H9 (cell line): ENCODE data around the gene ATP6V1B1. TPM values are rescaled to one million over a fixed set of nuclear protein-coding genes. Genes with fewer than 3 reads are reported as not detected.

ENCODE experiments used
- DNase-seq: peaks from one replicate; pipeline ENCODE4 v3.0.0-alpha.2; 2017
- H2AFZ ChIP-seq: one replicate; pipeline ENCODE4 v1.6.1; 2013; ENCODE audit warnings: mild to moderate bottlenecking, low read length, control low read depth, moderate library complexity
- H2AK5ac ChIP-seq: 2 replicates; pipeline ENCODE4 v1.6.1; 2013; ENCODE audit warnings: low read length, control low read depth, mixed read lengths; ENCODE audit not compliant: insufficient read length
- H2BK120ac ChIP-seq: one replicate; pipeline ENCODE4 v1.6.1; 2013; ENCODE audit warnings: low read depth, mild to moderate bottlenecking, low read length, control low read depth, inconsistent platforms; ENCODE audit not compliant: poor library complexity, severe bottlenecking
- H2BK12ac ChIP-seq: 2 replicates; pipeline ENCODE4 v1.6.1; 2013; ENCODE audit warnings: low read length, control low read depth, mixed read lengths, low read depth; ENCODE audit not compliant: insufficient read length
- H2BK15ac ChIP-seq: 2 replicates; pipeline ENCODE4 v1.6.1; 2013; ENCODE audit warnings: low read depth, low read length, control low read depth
- H2BK20ac ChIP-seq: one replicate; pipeline ENCODE4 v1.6.1; 2013; ENCODE audit warnings: low read depth, mild to moderate bottlenecking, low read length, control low read depth, inconsistent platforms; ENCODE audit not compliant: poor library complexity, severe bottlenecking
- H2BK5ac ChIP-seq: 2 replicates; pipeline ENCODE4 v1.6.1; 2013; ENCODE audit warnings: low read length, control low read depth, mixed read lengths; ENCODE audit not compliant: insufficient read length
- H3K14ac ChIP-seq: 2 replicates; pipeline ENCODE4 v1.6.1; 2013; ENCODE audit warnings: low read length, control low read depth; ENCODE audit not compliant: insufficient read depth
- H3K18ac ChIP-seq: 2 replicates; pipeline ENCODE4 v1.6.1; 2013; ENCODE audit warnings: low read depth, mild to moderate bottlenecking, mixed read lengths, low read length, control low read depth; ENCODE audit not compliant: insufficient read length
- H3K23ac ChIP-seq: 2 replicates; pipeline ENCODE4 v1.6.1; 2013; ENCODE audit warnings: low read length, control low read depth, mixed read lengths, low read depth; ENCODE audit not compliant: insufficient read length
- H3K23me2 ChIP-seq: 2 replicates; pipeline ENCODE4 v1.6.1; 2013; ENCODE audit warnings: low read depth, mild to moderate bottlenecking, mixed read lengths, low read length, control low read depth; ENCODE audit not compliant: insufficient read length, poor library complexity, severe bottlenecking
- H3K27ac ChIP-seq: 2 replicates; pipeline ENCODE4 v1.5.1; 2013; ENCODE audit warnings: low read length, control low read depth, mixed read lengths, low read depth; ENCODE audit not compliant: insufficient read length
- H3K27me3 ChIP-seq: 2 replicates; pipeline ENCODE4 v1.6.1; 2013; ENCODE audit warnings: low read length, control low read depth, inconsistent platforms; ENCODE audit not compliant: insufficient read depth
- H3K4ac ChIP-seq: 2 replicates; pipeline ENCODE4 v1.6.1; 2013; ENCODE audit warnings: low read depth, mild to moderate bottlenecking, control low read depth, inconsistent platforms, low read length, moderate library complexity
- H3K4me1 ChIP-seq: 2 replicates; pipeline ENCODE4 v1.6.1; 2013; ENCODE audit warnings: low read length, control low read depth, inconsistent platforms; ENCODE audit not compliant: insufficient read depth
- H3K4me2 ChIP-seq: 2 replicates; pipeline ENCODE4 v1.6.1; 2013; ENCODE audit warnings: low read length, control low read depth, mixed read lengths; ENCODE audit not compliant: insufficient read length, insufficient read depth
- H3K56ac ChIP-seq: 2 replicates; pipeline ENCODE4 v1.6.1; 2013; ENCODE audit warnings: low read depth, mild to moderate bottlenecking, mixed read lengths, low read length, control low read depth; ENCODE audit not compliant: insufficient read length
- H3K79me1 ChIP-seq: 2 replicates; pipeline ENCODE4 v1.6.1; 2013; ENCODE audit warnings: low read depth, mild to moderate bottlenecking, moderate library complexity, low read length, control low read depth, inconsistent platforms; ENCODE audit not compliant: insufficient read depth, poor library complexity, severe bottlenecking
- H3K79me2 ChIP-seq: 2 replicates; pipeline ENCODE4 v1.6.1; 2013; ENCODE audit warnings: low read length, control low read depth, inconsistent platforms; ENCODE audit not compliant: insufficient read depth
- H3K9ac ChIP-seq: 2 replicates; pipeline ENCODE4 v1.6.1; 2013; ENCODE audit warnings: low read length, control low read depth, mixed read lengths; ENCODE audit not compliant: insufficient read length; ENCODE audit errors: extremely low read depth
- H3K9me3 ChIP-seq: one replicate; pipeline ENCODE4 v1.6.1; 2013; ENCODE audit warnings: low read depth, low read length, inconsistent platforms; ENCODE audit not compliant: control insufficient read depth
- H3T11ph ChIP-seq: one replicate; pipeline ENCODE4 v1.6.1; 2013; ENCODE audit warnings: mild to moderate bottlenecking, low read length, control low read depth, inconsistent platforms
- H4K20me1 ChIP-seq: one replicate; pipeline ENCODE4 v1.6.1; 2013; ENCODE audit not compliant: control insufficient read depth, insufficient read length, insufficient read depth
- H4K5ac ChIP-seq: 2 replicates; pipeline ENCODE4 v1.6.1; 2013; ENCODE audit warnings: low read depth, mild to moderate bottlenecking, mixed read lengths, low read length, control low read depth; ENCODE audit not compliant: insufficient read length
- H4K8ac ChIP-seq: replicated peaks from 2 replicates; pipeline ENCODE4 v1.6.1; 2013; ENCODE audit warnings: low read length, control low read depth, mixed read lengths, low read depth; ENCODE audit not compliant: insufficient read length
- H4K91ac ChIP-seq: 2 replicates; pipeline ENCODE4 v1.6.1; 2013; ENCODE audit warnings: low read depth, mild to moderate bottlenecking, moderate library complexity, mixed read lengths, low read length, control low read depth; ENCODE audit not compliant: insufficient read length
- H3K27ac Mint-ChIP-seq, 3 experiments: 2 replicates in 2 of 3; 3 replicates in 1 of 3; pipeline ENCODE4 v1.8.0; 2020 to 2021; ENCODE audit warnings: mixed read lengths in 3 of 3, mild to moderate bottlenecking in 1 of 3, moderate library complexity in 1 of 3
- H3K27me3 Mint-ChIP-seq: 2 replicates; pipeline ENCODE4 v1.8.0; 2021; ENCODE audit warnings: low read depth, mild to moderate bottlenecking, moderate library complexity, mixed read lengths
- H3K36me3 Mint-ChIP-seq, 3 experiments: 2 replicates in 2 of 3; 3 replicates in 1 of 3; pipeline ENCODE4 v1.8.0; 2020 to 2021; ENCODE audit warnings: low read depth in 3 of 3, mixed read lengths in 3 of 3; ENCODE audit not compliant: insufficient read depth in 1 of 3
- H3K4me1 Mint-ChIP-seq, 2 experiments: 2 replicates each; pipeline ENCODE4 v1.8.0; 2020; ENCODE audit warnings: mixed read lengths in 2 of 2
- H3K4me3 Mint-ChIP-seq, 2 experiments: 2 replicates in 1 of 2; 3 replicates in 1 of 2; pipeline ENCODE4 v1.8.0; 2020 to 2021; ENCODE audit warnings: mild to moderate bottlenecking in 2 of 2, mixed read lengths in 2 of 2, moderate library complexity in 1 of 2
- H3K9me3 Mint-ChIP-seq, 2 experiments: 2 replicates in 1 of 2; 3 replicates in 1 of 2; pipeline ENCODE4 v1.8.0; 2020; ENCODE audit warnings: mild to moderate bottlenecking in 2 of 2, mixed read lengths in 2 of 2, moderate library complexity in 1 of 2
- WGBS: extraction: QIAGEN DNeasy Blood & Tissue Kit; methylation state at CpG from one replicate; pipeline ENCODE4 v1.1.7; 2013; ENCODE audit warnings: missing lambda C conversion rate, low lambda C conversion rate, mixed read lengths; ENCODE audit not compliant: insufficient read length; ENCODE audit errors: extremely low coverage; 5-methylcytosine and 5-hydroxymethylcytosine counted together
- total RNA-seq: library from RNA; stranded (reverse); gene quantifications from 2 replicates; pipeline ENCODE4 v1.2.1, GENCODE V29; 2021
- TF ChIP-seq, protein P1 (sequence below): fragments of 200-600 bp; sonication (generic); conservative IDR thresholded peaks from 3 replicates; pipeline ENCODE4 v1.8.0; 2021; ENCODE audit warnings: antibody characterized with exemption, mild to moderate bottlenecking

ATP6V1B1 gene
- total RNA-seq, 1 experiment from 2014 or later, result not detected

DNA sequence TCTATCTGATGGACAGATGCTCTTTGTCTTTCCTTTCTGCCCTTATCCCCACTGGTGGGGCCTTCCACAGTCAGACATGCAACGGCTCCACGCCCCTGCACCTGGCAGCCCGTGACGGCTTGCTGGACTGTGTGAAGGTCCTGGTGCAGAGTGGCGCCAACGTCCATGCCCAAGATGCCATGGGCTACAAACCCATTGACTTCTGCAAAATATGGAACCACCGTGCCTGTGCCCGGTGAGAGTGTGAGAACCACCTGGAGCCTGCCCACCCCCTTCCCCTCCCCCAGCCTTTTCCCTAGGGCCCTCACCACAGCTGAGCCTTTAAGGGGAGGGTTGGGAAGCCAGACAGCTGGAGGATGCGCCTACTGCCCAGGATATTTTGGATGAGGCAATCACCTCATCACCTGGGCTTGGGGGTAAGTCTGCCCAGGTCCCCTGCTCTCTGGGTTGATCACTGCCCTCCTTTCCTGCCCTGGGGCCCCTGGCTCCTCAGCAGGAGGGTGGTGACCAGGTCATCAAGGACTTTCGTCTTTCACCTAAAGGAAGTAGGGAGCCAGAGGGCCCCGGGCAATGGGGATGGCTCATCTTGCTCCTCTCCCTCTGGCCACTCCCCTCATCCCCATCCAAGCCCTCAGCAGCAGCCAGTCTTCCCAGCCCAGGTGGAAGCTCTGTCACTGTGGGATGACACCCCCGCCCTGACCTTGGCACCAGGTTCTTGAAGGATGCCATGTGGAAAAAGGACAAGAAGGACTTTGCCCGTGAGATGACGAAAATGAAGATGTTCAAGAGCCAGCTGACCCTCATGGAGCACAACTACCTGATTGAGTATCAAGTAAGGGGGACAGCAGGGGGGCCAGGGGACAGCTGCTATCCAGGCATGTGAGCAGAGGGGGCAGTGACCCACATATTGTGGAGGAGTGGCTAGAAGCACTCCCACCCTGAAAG, 46.4 kb downstream of the ATP6V1B1 start:
- H3K27me3 ChIP-seq, result peaks cover 2% of the 10 kb centered on the region; the same call in 1 of the 2 replicates
- no CpG with 5 or more reads among the region's 14 CpGs for WGBS

More for the DNA sequence above, 46.4 kb downstream of the ATP6V1B1 start:
- no peak overlapping the region for H2AK5ac ChIP-seq
- no peak overlapping the region for H3K23ac ChIP-seq
- no peak overlapping the region for H4K5ac ChIP-seq
- no peak overlapping the region for H3K18ac ChIP-seq
- H3K9ac ChIP-seq, result no peak overlapping the region
- H3K79me1 ChIP-seq, result no peaks in the 10 kb centered on the region
- H3K27ac ChIP-seq, result no peak overlapping the region
- no peak overlapping the region for H2BK5ac ChIP-seq
- H4K91ac ChIP-seq, result no peak overlapping the region
- H3K4me2 ChIP-seq, result no peak overlapping the region
- H4K8ac ChIP-seq, result no peak overlapping the region
- Mint-ChIP-seq H3K4me3 (no peak overlapping the region), H3K9me3 (no peaks in the 10 kb centered on the region), H3K27me3 (peaks cover 34% of the 10 kb centered on the region), H3K36me3 (peaks cover 0 to 14% (median 12%) of the 10 kb centered on the region in 3 experiments; a peak in 4 of 7 replicates), H3K27ac (no peak overlapping the region), H3K4me1 (peaks cover 11% of the 10 kb centered on the region in 2 experiments)
- no peak overlapping the region for H3K56ac ChIP-seq
- H4K20me1 ChIP-seq, result no peaks in the 10 kb centered on the region
- H3T11ph ChIP-seq, result no peak overlapping the region
- peaks cover 7% of the 10 kb centered on the region for H3K23me2 ChIP-seq
- H2AFZ ChIP-seq, result no peak overlapping the region
- H3K9me3 ChIP-seq, result no peaks in the 10 kb centered on the region
- H3K4ac ChIP-seq, result no peak overlapping the region
- peak; percentile 18 for DNase-seq
- H2BK20ac ChIP-seq, result no peak overlapping the region
- H2BK12ac ChIP-seq, result no peak overlapping the region
- no peaks in the 10 kb centered on the region for H3K79me2 ChIP-seq
- TF ChIP-seq, protein P1, sequence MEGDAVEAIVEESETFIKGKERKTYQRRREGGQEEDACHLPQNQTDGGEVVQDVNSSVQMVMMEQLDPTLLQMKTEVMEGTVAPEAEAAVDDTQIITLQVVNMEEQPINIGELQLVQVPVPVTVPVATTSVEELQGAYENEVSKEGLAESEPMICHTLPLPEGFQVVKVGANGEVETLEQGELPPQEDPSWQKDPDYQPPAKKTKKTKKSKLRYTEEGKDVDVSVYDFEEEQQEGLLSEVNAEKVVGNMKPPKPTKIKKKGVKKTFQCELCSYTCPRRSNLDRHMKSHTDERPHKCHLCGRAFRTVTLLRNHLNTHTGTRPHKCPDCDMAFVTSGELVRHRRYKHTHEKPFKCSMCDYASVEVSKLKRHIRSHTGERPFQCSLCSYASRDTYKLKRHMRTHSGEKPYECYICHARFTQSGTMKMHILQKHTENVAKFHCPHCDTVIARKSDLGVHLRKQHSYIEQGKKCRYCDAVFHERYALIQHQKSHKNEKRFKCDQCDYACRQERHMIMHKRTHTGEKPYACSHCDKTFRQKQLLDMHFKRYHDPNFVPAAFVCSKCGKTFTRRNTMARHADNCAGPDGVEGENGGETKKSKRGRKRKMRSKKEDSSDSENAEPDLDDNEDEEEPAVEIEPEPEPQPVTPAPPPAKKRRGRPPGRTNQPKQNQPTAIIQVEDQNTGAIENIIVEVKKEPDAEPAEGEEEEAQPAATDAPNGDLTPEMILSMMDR, result no peak
- H3K14ac ChIP-seq, result no peak overlapping the region; the same call in 1 of the 2 replicates
- H2BK15ac ChIP-seq, result no peak overlapping the region
- H3K4me1 ChIP-seq, result no peaks in the 10 kb centered on the region
- H2BK120ac ChIP-seq, result no peak overlapping the region
